Uterus (tissue), 4 donors: ENCODE results near the gene SEMA4B. TPM values are rescaled to one million over a fixed set of nuclear protein-coding genes. Genes with fewer than 3 reads are reported as not detected.

ENCODE experiments used
- DNase-seq, 2 donors: peaks; one replicate each; pipeline ENCODE4 v3.0.0-alpha.2; 2019 to 2020
- H3K27ac ChIP-seq, 2 donors: fragments of 200-600 bp; sonication (generic); 1 replicate in 1 of 2; 2 replicates in 1 of 2; pipeline ENCODE4 v1.5.1; 2016 to 2018
- H3K27me3 ChIP-seq, 2 donors: fragments of 200-600 bp; sonication (generic); one replicate each; pipeline ENCODE4 v1.5.1; 2018 to 2019; ENCODE audit warnings: control low read depth in 1 of 2
- H3K36me3 ChIP-seq, 2 donors: fragments of 200-600 bp; sonication (generic); one replicate each; pipeline ENCODE4 v1.5.1; 2019; ENCODE audit warnings: control low read depth in 1 of 2
- H3K4me1 ChIP-seq, 2 donors: fragments of 200-600 bp; sonication (generic); one replicate each; pipeline ENCODE4 v1.5.1; 2018 to 2019; ENCODE audit warnings: control low read depth in 1 of 2
- H3K4me3 ChIP-seq, 2 donors: fragments of 200-600 bp; sonication (generic); 1 replicate in 1 of 2; 2 replicates in 1 of 2; pipeline ENCODE4 v1.5.1; 2018 to 2019; ENCODE audit warnings: mild to moderate bottlenecking in 1 of 2
- H3K9me3 ChIP-seq, 2 donors: fragments of 200-600 bp; sonication (generic); one replicate each; pipeline ENCODE4 v1.5.1; 2019; ENCODE audit warnings: control low read depth in 1 of 2
- CTCF ChIP-seq, 4 experiments: fragments of 200-600 bp in 2 of 4; fragments of 450-650 bp in 2 of 4; sonication (generic) in 2 of 4; IDR thresholded peaks; one replicate each; pipeline ENCODE4 v1.5.1; 2016 to 2019; ENCODE audit warnings: antibody characterized with exemption in 4 of 4, mild to moderate bottlenecking in 2 of 4, moderate library complexity in 1 of 4
- POLR2A ChIP-seq, 2 donors: fragments of 450-650 bp; IDR thresholded peaks; one replicate each; pipeline ENCODE4 v1.6.1; 2016; ENCODE audit warnings: antibody characterized with exemption in 2 of 2, mild to moderate bottlenecking in 1 of 2, moderate library complexity in 1 of 2
- intact Hi-C: fragments of 100-400 bp; cut with DNase I; formaldehyde crosslinking; loops from one replicate; pipeline ENCODE4 v1.15.1; 2023; ENCODE audit warnings: low total_unique reads
- total RNA-seq, 4 donors: library from RNA; depleted of rRNA in 3 of 4; stranded (reverse); fragments of >200 nt in 3 of 4; gene quantifications; one replicate each; pipeline versions ENCODE4 v1.1.0 to v1.2.4, GENCODE V29; 2014 to 2023
- donor health status: DM: yes; HTN: yes; CAD: no.

The SEMA4B gene
- total RNA-seq = 10 to 100 TPM in 3 of 4 donors, 1 to 10 TPM in 1; 6.7 to 50.1 (median 22.8) TPM

GRCh38 chr15:90201130-90201943, at the start of gene SEMA4B:
Gene SEMA4B, plus strand, starts transcription at chr15:90201330. Its CDS starts 249 bp downstream, at chr15:90201579.
- H3K36me3 ChIP-seq = no peaks in the 10 kb centered on the region
- peak within 1 kb of the TSS; percentile 43 to 74 for H3K4me3 ChIP-seq
- no peaks in the 10 kb centered on the region for H3K27me3 ChIP-seq
- no peaks in the 10 kb centered on the region for H3K9me3 ChIP-seq
- peak within 1 kb of the TSS; percentile 71 to 72 for H3K27ac ChIP-seq
- intact Hi-C loops = no loop called here
- DNase-seq = peak; percentile 58 to 66
- TF ChIP-seq CTCF (IDR thresholded peaks at IDR 0.05) = no peak
- TF ChIP-seq POLR2A (IDR thresholded peaks at IDR 0.05) = no peak
- H3K4me1 ChIP-seq = peaks cover 0 to 5% of the 10 kb centered on the region in 2 donors

DNA sequence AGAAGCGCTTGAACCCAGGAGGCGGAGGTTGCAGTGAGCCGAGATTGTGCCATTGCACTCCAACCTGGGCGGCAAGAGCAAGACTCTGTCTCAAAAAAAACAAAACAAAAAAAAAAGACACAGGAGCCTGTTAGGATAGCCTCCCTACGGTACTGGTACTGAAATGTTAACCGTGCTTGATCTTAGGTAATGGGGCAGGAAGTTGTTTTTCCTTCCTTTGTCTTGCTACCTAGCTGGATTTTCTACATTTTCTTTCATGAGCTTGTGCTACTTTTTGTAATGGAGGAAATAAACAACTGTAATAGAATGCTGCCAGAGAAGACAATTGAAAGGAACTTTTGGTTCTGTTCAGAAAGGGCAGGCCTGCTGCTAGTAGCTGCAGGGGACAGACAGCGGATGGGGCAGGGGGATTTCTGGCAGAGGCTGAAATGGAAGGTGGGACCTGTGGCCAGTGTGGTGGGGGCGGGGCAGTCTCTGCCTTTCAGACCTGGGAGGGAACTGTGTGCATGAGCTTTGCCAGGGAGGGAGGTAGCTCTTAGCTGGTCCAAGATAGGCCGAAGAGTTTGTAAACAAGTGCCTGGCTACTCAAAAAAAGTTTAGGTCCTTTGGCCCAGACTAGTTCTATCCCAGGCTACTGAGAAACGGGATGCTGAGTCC, 49.0 kb upstream of the SEMA4B start:
- H3K4me1 ChIP-seq = no peaks in the 10 kb centered on the region

GRCh38 chr15:90153658-90154057, 47.5 kb upstream of the SEMA4B start:
- no peak for DNase-seq
- TF ChIP-seq CTCF (IDR thresholded peaks at IDR 0.05) = no peak
- TF ChIP-seq POLR2A (IDR thresholded peaks at IDR 0.05) = no peak
- Histone ChIP-seq H3K27me3 (no peaks in the 10 kb centered on the region), H3K27ac (no peak overlapping the region), H3K36me3 (no peaks in the 10 kb centered on the region), H3K4me3 (no peak overlapping the region), H3K4me1 (no peaks in the 10 kb centered on the region), H3K9me3 (no peaks in the 10 kb centered on the region)
- intact Hi-C loops = no loop called here

More for the DNA sequence above, 49.0 kb upstream of the SEMA4B start:
- intact Hi-C loops = no loop called here
- Histone ChIP-seq H3K27ac (no peak overlapping the region), H3K9me3 (no peaks in the 10 kb centered on the region), H3K4me3 (no peak overlapping the region), H3K36me3 (no peaks in the 10 kb centered on the region), H3K27me3 (no peaks in the 10 kb centered on the region)
- TF ChIP-seq POLR2A (IDR thresholded peaks at IDR 0.05) = no peak
- no peak for TF ChIP-seq CTCF (IDR thresholded peaks at IDR 0.05)
- DNase-seq = no peak

GRCh38 chr15:90154246-90154645, 46.9 kb upstream of the SEMA4B start:
- Histone ChIP-seq H3K27ac (no peak overlapping the region), H3K4me1 (no peaks in the 10 kb centered on the region), H3K27me3 (no peaks in the 10 kb centered on the region), H3K36me3 (no peaks in the 10 kb centered on the region), H3K4me3 (no peak overlapping the region), H3K9me3 (no peaks in the 10 kb centered on the region)
- no peak for DNase-seq
- TF ChIP-seq CTCF (IDR thresholded peaks at IDR 0.05) = no peak
- TF ChIP-seq POLR2A (IDR thresholded peaks at IDR 0.05) = no peak
- intact Hi-C loops = no loop called here
